Measurements from ENCODE around the gene GARIN5A. TPM values are rescaled to one million over a fixed set of nuclear protein-coding genes. Genes with fewer than 3 reads are reported as not detected.
A peak's percentile ranks its signal among the peaks of the same experiment; 100 is the strongest.

Gene GARIN5A
- polyA plus RNA-seq, 3 donors: 0.41 TPM; not detected in 2

GRCh38 chr19:50462970-50463369 is 13.7 kb downstream of the GARIN5A start:
- Histone ChIP-seq H3K4me3 (replicated peaks in 1 of 3; ENCODE audit: low read depth in 2 of 3, low read length in 3 of 3) (no peak overlapping the region), H3K9me3 (replicated peaks in 1 of 2; ENCODE audit: control insufficient read depth in 1 of 2, insufficient read depth in 1 of 2, low read length in 2 of 2) (no peaks in the 10 kb centered on the region), H3K79me2 (ENCODE audit: insufficient read depth, low read length) (no peaks in the 10 kb centered on the region), H3K27ac (ENCODE audit: low read depth in 1 of 2, low read length in 2 of 2) (no peak overlapping the region), H4K20me1 (ENCODE audit: insufficient read depth, low read length) (no peaks in the 10 kb centered on the region), H3K9ac (ENCODE audit: insufficient read depth, low read length, poor library complexity, severe bottlenecking) (no peak overlapping the region), H2AFZ (ENCODE audit: insufficient read depth, low read depth, low read length, poor library complexity, severe bottlenecking) (no peak overlapping the region), H3K36me3 (replicated peaks in 1 of 2; ENCODE audit: control insufficient read depth in 1 of 2, insufficient read depth in 2 of 2, low read length in 2 of 2) (no peaks in the 10 kb centered on the region), H3K27me3 (ENCODE audit: control insufficient read depth in 2 of 2, insufficient read depth in 2 of 2, low read length in 2 of 2) (peaks cover 0 to 7% of the 10 kb centered on the region in 2 donors), H3K4me2 (replicated peaks; ENCODE audit: extremely low read depth, low read length, poor library complexity, severe bottlenecking) (no peak overlapping the region), H3K4me1 (ENCODE audit: control insufficient read depth in 1 of 2, insufficient read depth in 2 of 2, low read length in 2 of 2) (no peaks in the 10 kb centered on the region)
- TF ChIP-seq CTCF (IDR thresholded peaks at IDR 0.05): no peak
- no peak overlapping the region for H3K27ac Mint-ChIP-seq
- peaks cover 5% of the 10 kb centered on the region for H3K4me1 Mint-ChIP-seq
- WGBS (ENCODE audit: insufficient coverage): 72% methylated on average over 3 of the region's 7 CpGs
- H3K27me3 Mint-ChIP-seq (ENCODE audit: low read depth in 3 of 3): peaks cover 12 to 30% (median 13%) of the 10 kb centered on the region in 3 donors
- H3K9me3 Mint-ChIP-seq: peaks cover 0 to 4% (median 0%) of the 10 kb centered on the region in 7 donors
- no peaks in the 10 kb centered on the region for H3K36me3 Mint-ChIP-seq
- no peak for DNase-seq
- H3K4me3 Mint-ChIP-seq: no peak overlapping the region
- intact Hi-C loops (cut with micrococcal nuclease): loop anchor here in 1 of 2 donors (2.0 kb wide), 1 partner anchor 94 kb away; no protein-coding TSS in a partner anchor

GRCh38 chr19:50461066-50461875 is 15.4 kb downstream of the GARIN5A start:
- H3K4me1 ChIP-seq (ENCODE audit: control insufficient read depth in 1 of 2, insufficient read depth in 2 of 2, low read length in 2 of 2): no peaks in the 10 kb centered on the region

More at GRCh38 chr19:50461066-50461875, 15.4 kb downstream of the GARIN5A start:
- peak overlapping the region in 1 of 7 donors; percentile 10 for H3K27ac Mint-ChIP-seq
- H3K27me3 Mint-ChIP-seq (ENCODE audit: low read depth in 3 of 3): peaks cover 14 to 44% (median 19%) of the 10 kb centered on the region in 3 donors
- Histone ChIP-seq H3K9ac (ENCODE audit: insufficient read depth, low read length, poor library complexity, severe bottlenecking) (no peak overlapping the region), H3K79me2 (ENCODE audit: insufficient read depth, low read length) (no peaks in the 10 kb centered on the region), H4K20me1 (ENCODE audit: insufficient read depth, low read length) (no peaks in the 10 kb centered on the region), H3K27me3 (ENCODE audit: control insufficient read depth in 2 of 2, insufficient read depth in 2 of 2, low read length in 2 of 2) (peaks cover 0 to 7% of the 10 kb centered on the region in 2 donors), H3K9me3 (replicated peaks in 1 of 2; ENCODE audit: control insufficient read depth in 1 of 2, insufficient read depth in 1 of 2, low read length in 2 of 2) (no peaks in the 10 kb centered on the region), H2AFZ (ENCODE audit: insufficient read depth, low read depth, low read length, poor library complexity, severe bottlenecking) (no peak overlapping the region), H3K27ac (ENCODE audit: low read depth in 1 of 2, low read length in 2 of 2) (no peak overlapping the region), H3K4me3 (replicated peaks in 1 of 3; ENCODE audit: low read depth in 2 of 3, low read length in 3 of 3) (no peak overlapping the region), H3K36me3 (replicated peaks in 1 of 2; ENCODE audit: control insufficient read depth in 1 of 2, insufficient read depth in 2 of 2, low read length in 2 of 2) (no peaks in the 10 kb centered on the region), H3K4me2 (replicated peaks; ENCODE audit: extremely low read depth, low read length, poor library complexity, severe bottlenecking) (no peak overlapping the region)
- no peaks in the 10 kb centered on the region for H3K36me3 Mint-ChIP-seq
- peaks cover 0 to 4% (median 0%) of the 10 kb centered on the region in 7 donors for H3K9me3 Mint-ChIP-seq
- 30% methylated on average over 23 of the region's 28 CpGs for WGBS (ENCODE audit: insufficient coverage)
- no peak overlapping the region for H3K4me3 Mint-ChIP-seq
- peak; percentile 64 to 70 (median 67) for DNase-seq
- TF ChIP-seq CTCF (IDR thresholded peaks at IDR 0.05): peak; percentile 82
- intact Hi-C loops (cut with micrococcal nuclease): loop anchor here in 1 of 2 donors (1.0 to 2.0 kb wide), 3 partner anchors 46 to 104 kb away; no protein-coding TSS in a partner anchor
- peaks cover 5% of the 10 kb centered on the region for H3K4me1 Mint-ChIP-seq

All from CD14-positive monocyte (primary cell).